Fibroblast of villous mesenchyme (primary cell): Measurements from ENCODE around the gene WDR37. TPM values are rescaled to one million over a fixed set of nuclear protein-coding genes. Genes with fewer than 3 reads are reported as not detected.

Experiments used
- DNase-seq: peaks from one replicate; pipeline ENCODE4 v3.0.0-alpha.2; 2010; ENCODE audit warnings: low read depth
- H3K4me3 ChIP-seq: 2 replicates; pipeline ENCODE4 v1.5.1; 2011; ENCODE audit warnings: low read depth, mild to moderate bottlenecking, low read length
- CTCF ChIP-seq: IDR thresholded peaks from 2 replicates; pipeline ENCODE4 v1.5.1; 2012; ENCODE audit warnings: low read depth, mild to moderate bottlenecking, low read length; ENCODE audit not compliant: insufficient read depth
- total RNA-seq: library from RNA; depleted of rRNA; stranded (reverse); fragments of >200 nt; gene quantifications from 2 replicates; pipeline ENCODE4 v1.2.3, GENCODE V29; 2012

Gene WDR37
- total RNA-seq, 1 donor: 27.2 TPM

- TF ChIP-seq CTCF: no peak
- DNase-seq: no peak
Measured at GRCh38 chr10:1015688-1016087, 40.5 kb upstream of the WDR37 start.

GRCh38 chr10:1019362-1019761, 36.8 kb upstream of the WDR37 start:
- TF ChIP-seq CTCF: no peak
- no peak for DNase-seq
- H3K4me3 ChIP-seq: no peak overlapping the region

More at GRCh38 chr10:1015688-1016087, 40.5 kb upstream of the WDR37 start:
- H3K4me3 ChIP-seq: no peak overlapping the region

- no peak for TF ChIP-seq CTCF
- no peak overlapping the region for H3K4me3 ChIP-seq
- DNase-seq: no peak
Measured at GRCh38 chr10:1020460-1020859, 35.7 kb upstream of the WDR37 start.

GRCh38 chr10:1020958-1021357, 35.2 kb upstream of the WDR37 start:
- no peak for DNase-seq
- H3K4me3 ChIP-seq: no peak overlapping the region
- no peak for TF ChIP-seq CTCF

- H3K4me3 ChIP-seq: peak overlapping the region; percentile 12
- TF ChIP-seq CTCF: no peak
- DNase-seq: no peak
Measured at GRCh38 chr10:1022413-1022812, 33.8 kb upstream of the WDR37 start.

- DNase-seq: no peak
- no peak overlapping the region for H3K4me3 ChIP-seq
- TF ChIP-seq CTCF: no peak
Measured at GRCh38 chr10:1024103-1024502, 32.1 kb upstream of the WDR37 start.

- no peak within 1 kb of the TSS for H3K4me3 ChIP-seq
- no peak for DNase-seq
- TF ChIP-seq CTCF: no peak
Measured at GRCh38 chr10:1025683-1026082, 30.5 kb upstream of the WDR37 start, which contains the start of gene IDI2. Gene IDI2 (minus strand): TSS chr10:1025859. CDS start chr10:1024723, 1,136 bp downstream.
